Retinal pigment epithelial cell (primary cell): ENCODE data around the gene SFSWAP.
A peak's percentile ranks its signal among the peaks of the same experiment; 100 is the strongest.

Experiments used
- DNase-seq: peaks from one replicate; pipeline ENCODE4 v3.0.0-alpha.2; 2010; ENCODE audit warnings: low read depth
- H3K4me3 ChIP-seq: 2 replicates; pipeline ENCODE4 v1.5.1; 2011; ENCODE audit warnings: mild to moderate bottlenecking, low read length, control low read depth, moderate library complexity
- CTCF ChIP-seq: conservative IDR thresholded peaks from 2 replicates; pipeline ENCODE4 v1.5.1; 2011; ENCODE audit warnings: low read depth, low read length, control low read depth, inconsistent platforms

SFSWAP gene

DNA sequence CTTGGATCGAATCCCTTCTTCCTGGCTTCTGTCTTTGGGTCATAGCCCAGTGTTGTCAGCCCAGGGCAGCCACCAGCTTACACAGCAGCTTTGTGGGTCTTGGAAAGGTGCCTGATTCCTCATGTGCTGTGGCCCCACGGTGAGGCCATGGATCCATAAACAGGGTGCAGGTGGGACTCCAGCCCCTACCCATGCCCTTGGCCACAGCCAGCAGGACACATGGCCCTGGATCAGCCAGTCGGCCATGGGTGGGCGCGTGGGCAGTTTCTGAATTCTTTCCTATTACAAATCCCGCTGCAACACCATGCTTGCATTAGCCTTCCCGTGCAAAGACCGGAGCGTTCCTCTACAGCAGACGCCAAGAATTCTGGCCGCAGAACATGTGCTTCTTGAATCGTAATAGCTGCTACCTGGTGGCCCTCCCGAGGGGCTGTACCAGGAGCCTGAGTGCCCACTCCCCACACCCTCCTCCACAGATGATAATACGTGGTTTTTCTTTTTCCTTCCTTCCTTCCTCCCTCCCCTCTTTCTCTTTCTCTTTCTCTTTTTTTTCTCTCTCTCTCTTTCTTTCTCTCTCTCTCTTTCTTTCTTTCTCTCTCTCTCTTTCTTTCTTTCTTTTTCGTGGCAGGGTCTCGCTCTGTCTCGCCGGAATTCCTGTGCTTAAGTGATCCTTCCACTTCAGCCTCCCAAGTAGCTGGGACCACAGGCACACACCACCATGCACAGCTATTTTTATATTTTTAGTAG, 114.4 kb downstream of the SFSWAP start:
- no peak for TF ChIP-seq CTCF
- no peak overlapping the region for H3K4me3 ChIP-seq
- no peak for DNase-seq

DNA sequence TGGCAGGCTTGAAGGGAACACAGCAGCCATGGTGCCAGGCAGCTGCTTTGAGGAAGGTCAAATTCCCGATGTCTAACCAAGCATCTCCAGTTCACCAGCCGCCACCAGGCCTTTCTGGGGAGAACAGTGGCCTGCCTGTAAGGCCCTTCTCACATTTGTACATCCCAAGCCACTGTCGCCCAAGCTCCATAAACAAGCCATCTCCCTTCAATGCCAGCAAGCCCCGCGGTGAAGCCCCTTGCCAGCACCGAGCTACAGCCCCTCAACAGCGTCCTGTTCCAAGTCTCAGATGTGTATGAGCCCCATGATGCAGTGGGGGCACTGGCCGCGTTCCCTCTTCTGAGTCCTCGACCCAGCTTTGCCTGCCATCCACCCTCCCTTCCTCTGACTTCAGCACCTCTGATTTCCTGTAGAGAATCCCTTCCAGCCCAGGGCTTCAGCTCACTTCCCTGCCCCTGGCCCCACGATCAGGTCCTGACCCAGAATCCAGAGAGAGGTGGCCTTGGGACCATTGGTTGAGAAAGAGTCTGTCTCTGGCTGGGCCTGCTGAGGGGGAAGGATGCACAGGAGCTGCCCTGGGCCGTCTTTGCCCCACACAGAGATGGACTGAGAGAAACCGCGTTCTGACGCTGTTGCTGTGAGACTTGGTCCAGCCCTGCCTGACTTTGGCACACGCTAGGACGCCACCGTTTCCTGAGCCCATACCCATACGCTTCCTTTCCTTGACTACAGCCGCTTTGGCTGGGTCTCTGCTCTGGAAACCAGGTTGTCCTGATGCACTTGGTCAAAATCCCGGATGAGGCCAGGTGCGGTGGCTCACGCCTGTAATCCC, 115.4 kb downstream of the SFSWAP start:
- TF ChIP-seq CTCF = no peak
- no peak overlapping the region for H3K4me3 ChIP-seq
- no peak for DNase-seq

DNA sequence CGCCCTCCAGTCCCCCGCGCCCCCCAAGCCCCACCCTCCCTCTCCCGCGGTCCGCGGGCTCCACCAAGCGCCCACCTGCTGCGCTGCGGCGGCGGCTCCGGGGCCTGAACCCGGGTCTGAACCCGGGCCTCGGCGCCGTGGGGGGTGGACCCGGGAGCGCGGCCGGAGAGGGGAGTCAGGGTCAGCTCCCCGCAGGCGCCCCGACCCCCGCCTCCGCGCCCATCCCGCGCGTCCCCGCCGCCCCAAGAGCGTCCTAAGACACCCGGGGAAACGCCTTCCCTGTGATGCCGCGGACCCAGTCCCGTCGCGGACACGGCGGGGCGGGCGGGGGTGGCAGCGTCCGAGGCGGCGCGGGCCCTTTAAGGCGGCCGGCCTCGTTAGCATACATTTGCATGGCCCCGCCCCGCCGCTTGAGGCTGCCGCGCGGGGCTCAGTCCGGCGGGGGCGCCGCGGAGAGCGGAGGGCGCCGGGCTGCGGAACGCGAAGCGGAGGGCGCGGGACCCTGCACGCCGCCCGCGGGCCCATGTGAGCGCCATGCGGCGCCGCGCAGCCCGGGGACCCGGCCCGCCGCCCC, 117.2 kb downstream of the SFSWAP start, which contains the start of gene MMP17:
TSS of gene MMP17 (plus strand) at position 433 of the 574 bp plus-strand sequence. CDS start at position 535, 102 bp downstream.
- DNase-seq = no peak
- peak within 1 kb of the TSS; percentile 8 for H3K4me3 ChIP-seq
- TF ChIP-seq CTCF = no peak

DNA sequence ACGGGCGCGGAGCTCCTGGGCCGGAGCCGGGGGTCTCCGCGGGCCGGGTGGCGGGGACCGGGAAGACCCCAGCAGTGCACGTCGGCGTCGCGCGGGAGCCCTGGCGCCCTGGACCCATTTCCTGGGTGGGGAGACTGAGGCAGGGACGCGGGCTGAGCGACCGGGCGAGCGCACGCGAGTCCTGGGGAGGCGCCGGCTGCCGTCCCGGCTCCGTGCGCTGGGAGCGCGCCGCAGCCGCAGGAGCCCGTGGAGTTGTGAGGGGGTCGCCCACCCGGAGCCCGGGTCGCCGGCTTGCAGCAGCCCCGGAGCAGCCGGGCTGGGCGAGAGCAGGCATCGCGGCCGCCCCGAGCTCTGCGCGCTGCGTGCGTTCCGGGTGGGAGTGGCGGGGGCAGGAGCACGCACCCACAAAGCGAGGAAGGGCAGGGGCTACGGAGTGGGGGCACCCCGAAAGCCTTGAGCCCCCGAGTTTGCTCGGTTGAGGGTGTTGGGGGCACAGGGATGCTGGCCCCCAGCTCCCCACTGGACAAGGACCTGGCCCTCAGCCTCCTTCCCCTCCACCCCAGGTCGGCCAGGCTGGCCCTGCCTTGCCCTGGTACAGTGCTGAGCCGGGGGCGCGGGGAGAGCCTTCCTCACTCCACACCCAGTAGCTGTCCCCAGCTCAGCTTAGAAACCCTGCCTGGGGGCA, 117.9 kb downstream of the SFSWAP start:
- DNase-seq = no peak
- peak overlapping the region; percentile 8 for H3K4me3 ChIP-seq
- TF ChIP-seq CTCF = no peak

DNA sequence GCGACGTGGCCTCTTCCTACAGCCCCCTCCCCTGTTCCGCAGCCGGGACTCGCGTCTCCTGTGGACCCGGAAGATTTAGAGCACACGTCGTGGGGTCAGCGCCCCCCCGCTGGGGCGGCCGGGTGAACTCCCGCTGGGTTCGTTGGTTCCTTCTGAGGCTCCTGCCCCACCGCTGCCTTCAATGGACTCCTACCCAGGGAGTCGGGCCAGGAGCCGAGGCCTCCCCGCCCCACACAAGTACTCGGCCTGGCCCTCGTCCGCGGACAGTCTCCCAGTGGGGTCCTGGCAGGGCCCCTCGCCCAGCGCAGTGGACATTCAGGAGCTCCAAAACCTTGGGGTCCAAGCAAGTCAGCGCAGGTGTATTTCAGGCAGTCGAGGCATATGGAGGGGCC, 118.5 kb downstream of the SFSWAP start:
- no peak for TF ChIP-seq CTCF
- DNase-seq = no peak
- peak overlapping the region; percentile 8 for H3K4me3 ChIP-seq

DNA sequence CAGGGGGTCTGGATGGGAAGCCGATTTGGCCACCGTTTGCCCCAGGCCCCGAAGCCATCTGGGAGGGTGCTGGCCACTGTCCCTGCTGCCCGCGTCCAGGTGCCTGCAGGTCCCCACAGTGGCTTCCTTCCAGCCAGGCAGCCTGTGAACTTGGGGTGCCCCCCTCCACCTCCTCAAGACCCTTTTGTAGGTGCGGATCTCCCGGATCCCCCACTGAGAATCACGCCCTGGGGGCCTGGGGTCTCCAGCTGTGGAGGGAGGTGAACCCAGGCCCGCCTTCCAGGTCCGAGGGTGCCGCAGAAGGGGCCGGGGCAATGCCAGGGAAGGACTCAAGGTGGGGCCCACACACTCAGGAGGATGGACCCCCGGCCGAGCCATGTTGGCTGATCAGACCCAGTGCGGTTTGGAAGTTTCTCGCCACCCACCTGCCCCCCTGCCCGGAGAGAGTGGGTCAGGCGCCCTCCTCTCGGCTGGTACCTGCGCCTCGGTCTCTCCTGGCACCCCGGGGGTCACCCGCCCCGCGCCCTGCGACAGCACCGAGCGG, 119.0 kb downstream of the SFSWAP start:
- TF ChIP-seq CTCF = no peak
- peak overlapping the region; percentile 10 for H3K4me3 ChIP-seq
- DNase-seq = no peak
